Activated T-cell treated with anti-CD3 and anti-CD28 coated beads for 4 hours (primary cell): Measurements from ENCODE around the gene TJAP1.

Source experiments
- DNase-seq: peaks from one replicate; pipeline ENCODE4 v3.0.0-alpha.2; 2020

TJAP1 gene

DNA sequence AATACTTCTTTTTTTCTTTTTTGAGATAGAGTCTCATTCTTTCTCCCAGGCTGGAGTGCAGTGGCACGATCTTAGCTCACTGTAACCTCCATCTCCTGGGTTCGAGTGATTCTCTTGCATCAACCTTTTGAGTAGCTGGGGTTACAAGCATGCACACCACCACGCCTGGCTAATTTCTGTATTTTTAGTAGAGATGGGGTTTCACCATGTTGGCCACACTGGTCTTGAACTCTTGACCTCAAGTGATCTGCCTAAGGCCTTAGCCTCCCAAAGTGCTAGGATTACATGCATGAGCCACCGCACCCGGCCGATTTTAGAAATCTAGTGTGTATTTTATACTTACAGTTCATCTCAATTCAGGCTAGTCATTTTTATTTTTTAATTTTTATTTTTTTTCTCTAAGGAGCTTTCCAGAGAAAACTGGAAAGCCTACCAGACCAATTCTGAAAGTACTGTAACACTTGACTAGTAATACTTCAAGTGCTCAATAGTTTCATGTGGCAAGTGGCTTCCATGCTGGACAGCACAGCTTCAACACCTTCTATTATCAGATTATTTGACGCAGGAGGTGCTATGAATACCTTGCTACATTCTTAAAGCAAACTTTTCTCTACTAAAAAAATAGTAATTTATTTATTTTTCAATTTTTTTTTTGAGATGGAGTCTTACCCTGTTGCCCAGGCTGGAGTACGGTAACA is 64.6 kb downstream of the TJAP1 start:
- DNase-seq, result no peak

DNA sequence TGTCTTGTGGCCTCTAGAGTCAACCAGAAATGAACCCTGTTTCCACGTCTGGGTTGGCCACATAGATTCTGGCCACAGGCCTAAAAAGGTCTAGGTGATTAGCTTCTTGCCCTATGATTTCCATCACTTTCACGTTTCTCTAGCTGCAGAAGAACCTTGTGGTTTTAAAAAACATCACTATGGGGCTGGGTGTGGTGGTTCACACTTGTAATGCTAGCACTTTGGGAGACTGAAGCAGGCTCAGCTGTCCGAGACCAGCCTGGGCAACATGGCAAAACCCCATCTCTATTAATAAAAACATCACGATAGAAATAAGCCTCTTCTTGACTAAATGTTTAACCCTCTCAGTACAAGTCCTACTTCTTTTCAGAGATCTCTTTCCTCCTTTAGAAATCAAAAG is 67.1 kb downstream of the TJAP1 start:
- no peak for DNase-seq

DNA sequence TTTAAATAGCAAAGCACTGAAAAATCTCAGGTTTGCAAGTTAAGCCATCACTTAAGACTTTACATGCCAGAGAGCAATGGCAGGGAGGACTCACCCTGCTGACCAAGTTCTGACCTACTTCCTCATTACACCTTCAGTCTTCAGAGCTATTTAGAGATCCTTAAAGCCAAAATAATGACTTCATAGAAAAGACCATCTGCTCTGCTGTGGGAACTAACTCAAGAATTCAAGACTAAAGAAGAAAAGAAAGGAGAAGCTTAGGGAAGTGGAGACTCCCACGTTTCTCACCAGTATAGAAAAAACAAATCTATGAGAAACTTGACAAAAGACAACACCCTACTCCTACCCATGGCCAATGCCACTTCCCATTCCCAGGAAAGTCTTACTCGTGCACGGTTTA is 69.9 kb downstream of the TJAP1 start:
- no peak for DNase-seq
